ENCODE results near the gene CLTCL1. TPM values are rescaled to one million over a fixed set of nuclear protein-coding genes. Genes with fewer than 3 reads are reported as not detected.
A peak's percentile ranks its signal among the peaks of the same experiment; 100 is the strongest.

Gene CLTCL1
- total RNA-seq, 1 donor from 2014 or later = 13.5 TPM

GRCh38 chr22:19131685-19132015 is 159.9 kb downstream of the CLTCL1 start:
- Mint-ChIP-seq H3K4me1 (ENCODE audit: unreplicated experiment) (no peaks in the 10 kb centered on the region), H3K27ac (ENCODE audit: unreplicated experiment) (no peak overlapping the region), H3K27me3 (ENCODE audit: unreplicated experiment) (peaks cover 11% of the 10 kb centered on the region), H3K4me3 (ENCODE audit: unreplicated experiment) (no peak overlapping the region), H3K9me3 (ENCODE audit: unreplicated experiment) (no peaks in the 10 kb centered on the region), H3K36me3 (ENCODE audit: low read depth, unreplicated experiment) (peaks cover 13% of the 10 kb centered on the region)
- no peak for TF ChIP-seq CTCF (IDR thresholded peaks at IDR 0.05; ENCODE audit: unreplicated experiment)
- no peak for DNase-seq (ENCODE audit: low spot score)

- no peaks in the 10 kb centered on the region for H3K9me3 Mint-ChIP-seq (ENCODE audit: unreplicated experiment)
- DNase-seq (ENCODE audit: low spot score) = no peak
- H3K4me3 Mint-ChIP-seq (ENCODE audit: unreplicated experiment) = no peak within 1 kb of the TSS
- peaks cover 11% of the 10 kb centered on the region for H3K27me3 Mint-ChIP-seq (ENCODE audit: unreplicated experiment)
- no peak for TF ChIP-seq CTCF (IDR thresholded peaks at IDR 0.05; ENCODE audit: unreplicated experiment)
- no peak within 1 kb of the TSS for H3K27ac Mint-ChIP-seq (ENCODE audit: unreplicated experiment)
- peaks cover 8% of the 10 kb centered on the region for H3K36me3 Mint-ChIP-seq (ENCODE audit: low read depth, unreplicated experiment)
- H3K4me1 Mint-ChIP-seq (ENCODE audit: unreplicated experiment) = no peaks in the 10 kb centered on the region
These were observed 160.4 kb downstream of the CLTCL1 start, which contains the start of gene TSSK2 for GRCh38 chr22:19130959-19131684. TSS of gene TSSK2 (plus strand) at chr22:19131308. CDS start at chr22:19131400, 92 bp downstream.

GRCh38 chr22:19129871-19130270 is 161.6 kb downstream of the CLTCL1 start:
- H3K27ac Mint-ChIP-seq (ENCODE audit: unreplicated experiment) = peak overlapping the region; percentile 64
- H3K27me3 Mint-ChIP-seq (ENCODE audit: unreplicated experiment) = peaks cover 8% of the 10 kb centered on the region
- no peaks in the 10 kb centered on the region for H3K9me3 Mint-ChIP-seq (ENCODE audit: unreplicated experiment)
- DNase-seq (ENCODE audit: low spot score) = no peak
- TF ChIP-seq CTCF (IDR thresholded peaks at IDR 0.05; ENCODE audit: unreplicated experiment) = no peak
- no peaks in the 10 kb centered on the region for H3K36me3 Mint-ChIP-seq (ENCODE audit: low read depth, unreplicated experiment)
- no peak overlapping the region for H3K4me3 Mint-ChIP-seq (ENCODE audit: unreplicated experiment)
- no peaks in the 10 kb centered on the region for H3K4me1 Mint-ChIP-seq (ENCODE audit: unreplicated experiment)

Other genes with a start within 250 kb of the CLTCL1 start
- gene DGCR2, start 169.3 kb downstream of the CLTCL1 start, total RNA-seq (ENCODE audit: unreplicated experiment) = 46.7 TPM
- gene TSSK2, start 160.4 kb downstream of the CLTCL1 start, total RNA-seq (ENCODE audit: unreplicated experiment) = not detected
- gene ESS2, start 147.1 kb downstream of the CLTCL1 start, total RNA-seq (ENCODE audit: unreplicated experiment) = 19.1 TPM
- not detected for gene GSC2, start 141.4 kb downstream of the CLTCL1 start, total RNA-seq (ENCODE audit: unreplicated experiment)
- gene SLC25A1, start 113.0 kb downstream of the CLTCL1 start, total RNA-seq (ENCODE audit: unreplicated experiment) = 79.2 TPM
- 36.0 TPM for gene HIRA, start 140.0 kb upstream of the CLTCL1 start, total RNA-seq (ENCODE audit: unreplicated experiment)
- gene MRPL40, start 140.8 kb upstream of the CLTCL1 start, total RNA-seq (ENCODE audit: unreplicated experiment) = 19.9 TPM
- 26.6 TPM for gene C22orf39, start 156.0 kb upstream of the CLTCL1 start, total RNA-seq (ENCODE audit: unreplicated experiment)
- gene UFD1, start 187.5 kb upstream of the CLTCL1 start, total RNA-seq (ENCODE audit: unreplicated experiment) = 86.2 TPM
- gene CDC45, start 188.2 kb upstream of the CLTCL1 start, total RNA-seq (ENCODE audit: unreplicated experiment) = 6.2 TPM
- gene CLDN5, start 232.7 kb upstream of the CLTCL1 start, total RNA-seq (ENCODE audit: unreplicated experiment) = 108 TPM

Measured in endothelial cell (in vitro differentiated cells).